A549 (cell line): Measurements from ENCODE around the gene STRN3.

ENCODE experiments used
- BHLHE40 ChIP-seq: IDR thresholded peaks from 2 replicates; pipeline ENCODE4 v1.6.1; 2012; ENCODE audit warnings: low read depth, low read length, inconsistent platforms
- EHMT2 ChIP-seq: fragments of 200-600 bp; sonication (generic); IDR thresholded peaks from 2 replicates; pipeline ENCODE4 v1.6.1; 2016; ENCODE audit warnings: antibody characterized with exemption, low read depth, mild to moderate bottlenecking, moderate library complexity
- GATA3 ChIP-seq: IDR thresholded peaks from 2 replicates; pipeline ENCODE4 v1.6.1; 2012; ENCODE audit warnings: borderline replicate concordance
- MAFK ChIP-seq: fragments of 450-650 bp; IDR thresholded peaks from 2 replicates; pipeline ENCODE4 v1.6.1; 2014; ENCODE audit not compliant: partially characterized antibody
- POLR2A ChIP-seq: IDR thresholded peaks from 2 replicates; pipeline ENCODE4 v1.6.1; 2012; ENCODE audit warnings: mild to moderate bottlenecking, low read length
- RNF2 ChIP-seq: fragments of 200-600 bp; sonication (generic); IDR thresholded peaks from 2 replicates; pipeline ENCODE4 v1.6.1; 2016; ENCODE audit warnings: low read depth, mild to moderate bottlenecking, antibody characterized with exemption, moderate library complexity, borderline replicate concordance
- SMC3 ChIP-seq: fragments of >200 bp; sonication (Bioruptor Twin); formaldehyde crosslinking; IDR thresholded peaks from 3 replicates; pipeline ENCODE4 v1.6.1; 2018; ENCODE audit warnings: inconsistent platforms
- TF ChIP-seq, protein P1 (sequence below): fragments of >200 bp; sonication (Bioruptor Twin); formaldehyde crosslinking; IDR thresholded peaks from 3 replicates; pipeline ENCODE4 v1.5.1; 2016

DNA sequence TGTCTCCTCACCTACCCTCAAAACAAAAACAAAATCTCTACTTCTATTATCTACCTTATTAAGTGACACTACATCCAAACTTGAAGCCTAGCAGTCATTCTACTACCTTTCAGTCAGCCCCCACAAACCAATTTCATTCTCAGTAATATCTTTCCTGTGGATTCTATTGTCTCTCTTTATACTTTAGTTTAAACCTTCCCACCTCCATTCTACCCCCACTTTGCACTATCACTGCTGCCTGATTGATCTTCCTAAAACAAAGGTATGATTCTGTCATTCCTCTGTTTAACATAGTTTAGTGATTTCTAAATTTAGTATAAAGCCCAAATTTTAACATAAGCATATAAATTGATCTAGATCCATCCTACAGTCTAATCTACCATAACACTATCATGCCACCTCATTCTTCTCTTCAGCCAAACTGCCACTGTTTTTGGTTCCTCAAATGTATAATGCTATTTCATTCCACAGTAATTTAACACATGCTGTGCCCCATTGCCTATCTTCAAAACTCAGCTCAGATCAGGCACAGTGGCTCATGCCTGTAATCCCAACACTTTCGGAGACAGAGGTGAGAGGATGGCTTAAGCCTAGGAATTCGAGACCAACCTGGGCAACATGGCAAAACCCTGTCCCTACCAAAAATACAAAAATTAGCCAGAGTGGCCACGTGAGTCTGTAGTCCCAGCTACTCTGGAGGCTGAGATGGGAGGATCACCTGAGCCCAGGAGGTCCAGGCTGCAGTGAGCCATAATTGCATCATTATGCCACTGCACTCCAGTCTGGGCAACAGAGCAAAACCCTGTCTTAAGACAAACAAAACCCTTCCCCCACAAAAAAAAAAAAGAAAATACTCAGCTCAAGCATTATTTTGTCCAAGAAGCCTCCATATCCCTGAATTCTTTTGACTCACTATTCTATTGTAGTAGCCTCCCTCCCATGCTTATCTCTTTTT is 3.1 kb upstream of the STRN3 start:
- TF ChIP-seq RNF2 (no peak), EHMT2 (no peak), POLR2A (no peak), MAFK (no peak), GATA3 (no peak), SMC3 (no peak), BHLHE40 (no peak)
- TF ChIP-seq, protein P1, sequence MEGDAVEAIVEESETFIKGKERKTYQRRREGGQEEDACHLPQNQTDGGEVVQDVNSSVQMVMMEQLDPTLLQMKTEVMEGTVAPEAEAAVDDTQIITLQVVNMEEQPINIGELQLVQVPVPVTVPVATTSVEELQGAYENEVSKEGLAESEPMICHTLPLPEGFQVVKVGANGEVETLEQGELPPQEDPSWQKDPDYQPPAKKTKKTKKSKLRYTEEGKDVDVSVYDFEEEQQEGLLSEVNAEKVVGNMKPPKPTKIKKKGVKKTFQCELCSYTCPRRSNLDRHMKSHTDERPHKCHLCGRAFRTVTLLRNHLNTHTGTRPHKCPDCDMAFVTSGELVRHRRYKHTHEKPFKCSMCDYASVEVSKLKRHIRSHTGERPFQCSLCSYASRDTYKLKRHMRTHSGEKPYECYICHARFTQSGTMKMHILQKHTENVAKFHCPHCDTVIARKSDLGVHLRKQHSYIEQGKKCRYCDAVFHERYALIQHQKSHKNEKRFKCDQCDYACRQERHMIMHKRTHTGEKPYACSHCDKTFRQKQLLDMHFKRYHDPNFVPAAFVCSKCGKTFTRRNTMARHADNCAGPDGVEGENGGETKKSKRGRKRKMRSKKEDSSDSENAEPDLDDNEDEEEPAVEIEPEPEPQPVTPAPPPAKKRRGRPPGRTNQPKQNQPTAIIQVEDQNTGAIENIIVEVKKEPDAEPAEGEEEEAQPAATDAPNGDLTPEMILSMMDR: no peak
